Upper lobe of left lung (tissue), 4 donors: Measurements from ENCODE around the gene RHEB.

ENCODE experiments used
- EP300 ChIP-seq, 4 donors: sonication (generic); formaldehyde crosslinking; IDR thresholded peaks; one replicate each; pipeline ENCODE4 v1.5.1; 2017; ENCODE audit warnings: antibody characterized with exemption in 4 of 4, control low read depth in 2 of 4
- POLR2A ChIP-seq, 4 donors: fragments of 450-650 bp; IDR thresholded peaks; one replicate each; pipeline ENCODE4 v1.5.1; 2016 to 2017; ENCODE audit warnings: antibody characterized with exemption in 4 of 4, mild to moderate bottlenecking in 2 of 4
- POLR2AphosphoS5 ChIP-seq, 2 donors: sonication (generic); formaldehyde crosslinking; IDR thresholded peaks; one replicate each; pipeline ENCODE4 v1.5.1; 2017; ENCODE audit warnings: antibody characterized with exemption in 2 of 2
- TF ChIP-seq, protein P1 (sequence below), 6 experiments: fragments of 450-650 bp in 4 of 6; fragments of 200-600 bp in 2 of 6; sonication (generic) in 2 of 6; IDR thresholded peaks; one replicate each; pipeline ENCODE4 v1.5.1; 2016 to 2019; ENCODE audit warnings: antibody characterized with exemption in 6 of 6

DNA sequence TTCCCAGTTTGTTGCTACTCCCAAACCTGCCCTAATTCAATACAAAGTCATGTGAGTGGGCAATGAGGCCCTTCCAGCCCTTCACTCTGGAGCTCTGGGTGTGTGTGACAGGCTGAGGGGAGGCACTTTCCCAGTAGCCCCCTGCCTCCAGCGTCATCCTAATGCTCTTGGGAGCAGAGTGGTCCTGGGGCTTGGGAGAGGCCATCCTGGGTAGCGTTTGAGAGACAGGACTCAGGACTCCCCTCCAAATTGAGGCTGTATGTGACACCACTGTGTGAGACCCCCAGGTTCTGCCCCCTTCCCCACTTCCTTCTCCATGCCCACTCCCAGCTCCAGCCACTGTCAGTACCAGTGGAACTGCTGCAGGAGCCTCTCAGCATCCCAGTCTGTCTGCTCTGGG is 73.3 kb downstream of the RHEB start:
- TF ChIP-seq, protein P1, sequence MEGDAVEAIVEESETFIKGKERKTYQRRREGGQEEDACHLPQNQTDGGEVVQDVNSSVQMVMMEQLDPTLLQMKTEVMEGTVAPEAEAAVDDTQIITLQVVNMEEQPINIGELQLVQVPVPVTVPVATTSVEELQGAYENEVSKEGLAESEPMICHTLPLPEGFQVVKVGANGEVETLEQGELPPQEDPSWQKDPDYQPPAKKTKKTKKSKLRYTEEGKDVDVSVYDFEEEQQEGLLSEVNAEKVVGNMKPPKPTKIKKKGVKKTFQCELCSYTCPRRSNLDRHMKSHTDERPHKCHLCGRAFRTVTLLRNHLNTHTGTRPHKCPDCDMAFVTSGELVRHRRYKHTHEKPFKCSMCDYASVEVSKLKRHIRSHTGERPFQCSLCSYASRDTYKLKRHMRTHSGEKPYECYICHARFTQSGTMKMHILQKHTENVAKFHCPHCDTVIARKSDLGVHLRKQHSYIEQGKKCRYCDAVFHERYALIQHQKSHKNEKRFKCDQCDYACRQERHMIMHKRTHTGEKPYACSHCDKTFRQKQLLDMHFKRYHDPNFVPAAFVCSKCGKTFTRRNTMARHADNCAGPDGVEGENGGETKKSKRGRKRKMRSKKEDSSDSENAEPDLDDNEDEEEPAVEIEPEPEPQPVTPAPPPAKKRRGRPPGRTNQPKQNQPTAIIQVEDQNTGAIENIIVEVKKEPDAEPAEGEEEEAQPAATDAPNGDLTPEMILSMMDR (IDR thresholded peaks at IDR 0.05) = no peak
- TF ChIP-seq POLR2A (IDR thresholded peaks at IDR 0.05) = no peak
- TF ChIP-seq EP300 (IDR thresholded peaks at IDR 0.05) = no peak
- TF ChIP-seq POLR2AphosphoS5 (IDR thresholded peaks at IDR 0.05) = no peak
